Measurements from ENCODE around the gene ZFAND2B.
A peak's percentile ranks its signal among the peaks of the same experiment; 100 is the strongest.

Gene ZFAND2B

GRCh38 chr2:219220652-219221402 lies 14.2 kb downstream of the ZFAND2B start:
- FAIRE-seq: no peak

GRCh38 chr2:219221957-219222518 lies 15.5 kb downstream of the ZFAND2B start:
- DNase-seq (ENCODE audit: low spot score) (no peak), FAIRE-seq (no peak)

More at GRCh38 chr2:219220652-219221402, 14.2 kb downstream of the ZFAND2B start:
- no peak for DNase-seq (ENCODE audit: low spot score)

GRCh38 chr2:219223831-219224610 lies 17.4 kb downstream of the ZFAND2B start:
- FAIRE-seq: no peak
- DNase-seq (ENCODE audit: low spot score): no peak

- FAIRE-seq (no peak), DNase-seq (ENCODE audit: low spot score) (no peak)
These were observed 18.8 kb downstream of the ZFAND2B start for GRCh38 chr2:219225350-219225749.

- DNase-seq (ENCODE audit: low spot score) (no peak), FAIRE-seq (no peak)
These were observed 21.7 kb downstream of the ZFAND2B start for GRCh38 chr2:219228041-219228910.

GRCh38 chr2:219228911-219229304 lies 22.3 kb downstream of the ZFAND2B start:
- FAIRE-seq: no peak
- no peak for DNase-seq (ENCODE audit: low spot score)

GRCh38 chr2:219229305-219230058 lies 22.9 kb downstream of the ZFAND2B start, which contains the start of the genes ANKZF1 and ATG9A:
ANKZF1 (plus strand) TSS chr2:219229806; CDS start chr2:219230258, 452 bp downstream.
ATG9A (minus strand) TSS chr2:219229636; CDS start chr2:219228024, 1,612 bp downstream.
- FAIRE-seq (peak; percentile 73), DNase-seq (ENCODE audit: low spot score) (peak; percentile 99)

- DNase-seq (ENCODE audit: low spot score): peak; percentile 28
- no peak for FAIRE-seq
These were observed 23.5 kb downstream of the ZFAND2B start for GRCh38 chr2:219230059-219230540.

- DNase-seq (ENCODE audit: low spot score) (no peak), FAIRE-seq (no peak)
These were observed 27.7 kb downstream of the ZFAND2B start for GRCh38 chr2:219234331-219234730.

- DNase-seq (ENCODE audit: low spot score): no peak
- FAIRE-seq: no peak
These were observed 36.7 kb downstream of the ZFAND2B start for GRCh38 chr2:219243291-219243761.

GRCh38 chr2:219244789-219245147 lies 38.2 kb downstream of the ZFAND2B start:
- DNase-seq (ENCODE audit: low spot score) (no peak), FAIRE-seq (no peak)

GRCh38 chr2:219245148-219245898 lies 38.7 kb downstream of the ZFAND2B start, which contains the start of the genes GLB1L and STK16:
GLB1L (minus strand) TSS chr2:219245444; CDS start chr2:219243573, 1,871 bp downstream.
STK16 (plus strand) TSS chr2:219245479; CDS start chr2:219246000, 521 bp downstream.
- FAIRE-seq (peak; percentile 61), DNase-seq (ENCODE audit: low spot score) (peak; percentile 96)

- no peak for FAIRE-seq
These were observed 39.3 kb downstream of the ZFAND2B start for GRCh38 chr2:219245899-219246230.

GRCh38 chr2:219246559-219246958 lies 40.0 kb downstream of the ZFAND2B start:
- DNase-seq (ENCODE audit: low spot score) (no peak), FAIRE-seq (no peak)

More at GRCh38 chr2:219245899-219246230, 39.3 kb downstream of the ZFAND2B start:
- DNase-seq (ENCODE audit: low spot score): no peak

GRCh38 chr2:219247678-219248642 lies 41.4 kb downstream of the ZFAND2B start:
- FAIRE-seq (no peak), DNase-seq (ENCODE audit: low spot score) (no peak)

- DNase-seq (ENCODE audit: low spot score): no peak
- FAIRE-seq: no peak
These were observed 42.2 kb downstream of the ZFAND2B start for GRCh38 chr2:219248845-219249202.

- FAIRE-seq (no peak), DNase-seq (ENCODE audit: low spot score) (peak; percentile 64)
These were observed 42.8 kb downstream of the ZFAND2B start for GRCh38 chr2:219249203-219249980.

Data from urothelium cell line (cell line).